GM23248 (cell line): ENCODE measurements around the gene SLC4A2. TPM values are rescaled to one million over a fixed set of nuclear protein-coding genes. Genes with fewer than 3 reads are reported as not detected.
"Not testable (repeated sequence)": the region's sequence is repeated elsewhere in the genome, so short reads cannot be mapped to it uniquely, and the experiment has no call there.

Source experiments
- DNase-seq: peaks from one replicate; pipeline ENCODE4 v3.0.0-alpha.2; 2015
- H2AFZ ChIP-seq: fragments of 200-600 bp; sonication (generic); 2 replicates; pipeline ENCODE4 v1.6.1; 2016; ENCODE audit warnings: antibody characterized with exemption
- H3F3A ChIP-seq: fragments of 200-600 bp; sonication (generic); 2 replicates; pipeline ENCODE4 v1.6.1; 2016; ENCODE audit warnings: mild to moderate bottlenecking, antibody characterized with exemption, mixed run types; ENCODE audit not compliant: insufficient read depth
- H3K27ac ChIP-seq: fragments of 200-600 bp; sonication (generic); 2 replicates; pipeline ENCODE4 v1.5.1; 2016; ENCODE audit warnings: mild to moderate bottlenecking
- H3K27me3 ChIP-seq: fragments of 200-600 bp; sonication (generic); replicated peaks from 2 replicates; pipeline ENCODE4 v1.6.1; 2016; ENCODE audit warnings: mild to moderate bottlenecking; ENCODE audit not compliant: insufficient read depth
- H3K36me3 ChIP-seq: fragments of 200-600 bp; sonication (generic); 2 replicates; pipeline ENCODE4 v1.6.1; 2016; ENCODE audit warnings: low read depth, mild to moderate bottlenecking
- H3K4me1 ChIP-seq: fragments of 200-600 bp; sonication (generic); 2 replicates; pipeline ENCODE4 v1.6.1; 2016; ENCODE audit warnings: mild to moderate bottlenecking; ENCODE audit not compliant: insufficient read depth
- H3K4me2 ChIP-seq: fragments of 200-600 bp; sonication (generic); one replicate; pipeline ENCODE4 v1.6.1; 2016; ENCODE audit warnings: mild to moderate bottlenecking; ENCODE audit not compliant: unreplicated experiment
- H3K4me3 ChIP-seq: fragments of 200-600 bp; sonication (generic); 2 replicates; pipeline ENCODE4 v1.5.1; 2016; ENCODE audit warnings: mild to moderate bottlenecking
- H3K79me2 ChIP-seq: fragments of 200-600 bp; sonication (generic); 2 replicates; pipeline ENCODE4 v1.6.1; 2016; ENCODE audit warnings: mild to moderate bottlenecking; ENCODE audit not compliant: insufficient read depth
- H3K9ac ChIP-seq: fragments of 200-600 bp; sonication (generic); 2 replicates; pipeline ENCODE4 v1.6.1; 2016; ENCODE audit warnings: mild to moderate bottlenecking
- H3K9me2 ChIP-seq: fragments of 200-600 bp; sonication (generic); 2 replicates; pipeline ENCODE4 v1.6.1; 2016; ENCODE audit warnings: mixed run types, mild to moderate bottlenecking, moderate library complexity; ENCODE audit not compliant: insufficient read depth
- H3K9me3 ChIP-seq: fragments of 200-600 bp; sonication (generic); one replicate; pipeline ENCODE4 v1.6.1; 2017; ENCODE audit warnings: low read depth
- H4K20me1 ChIP-seq: fragments of 200-600 bp; sonication (generic); 2 replicates; pipeline ENCODE4 v1.6.0; 2016; ENCODE audit not compliant: insufficient read depth
- EZH2 ChIP-seq: fragments of 200-600 bp; sonication (generic); IDR thresholded peaks from 2 replicates; pipeline ENCODE4 v1.6.1; 2018; ENCODE audit warnings: antibody characterized with exemption, mild to moderate bottlenecking; ENCODE audit not compliant: insufficient read depth, poor library complexity, severe bottlenecking
- EZH2phosphoT487 ChIP-seq: fragments of 200-600 bp; sonication (generic); IDR thresholded peaks from 2 replicates; pipeline ENCODE4 v1.6.1; 2018; ENCODE audit warnings: antibody characterized with exemption, moderate library complexity, mild to moderate bottlenecking, low read depth; ENCODE audit not compliant: insufficient read depth
- WGBS, 2 experiments: methylation state at CpG; one replicate each; pipeline ENCODE4 v1.1.6; 2015 to 2017; ENCODE audit warnings: low lambda C conversion rate in 2 of 2, low coverage in 1 of 2; ENCODE audit errors: missing lambda C conversion rate in 2 of 2; 5-methylcytosine and 5-hydroxymethylcytosine counted together
- in situ Hi-C: fragments of 300-500 bp; cut with MboI; formaldehyde crosslinking; loops from 2 replicates; pipeline ENCODE4 v1.15.0; 2020
- polyA plus RNA-seq: library from polyadenylated mRNA; unstranded; fragments of >200 nt; fragmentation: Nextera tagmentation; extraction: Ambion mirVana; gene quantifications from 2 replicates; pipeline ENCODE4 v1.2.1, GENCODE V29; 2016
- total RNA-seq: library from RNA; depleted of rRNA; stranded (reverse); fragments of >200 nt; shearing (Covaris generic); gene quantifications from 2 replicates; pipeline ENCODE4 v1.2.3, GENCODE V29; 2014; rRNA removed

The SLC4A2 gene
- total RNA-seq (80.3 and 94.6 TPM in 2 replicates), polyA plus RNA-seq (59.4 and 61.2 TPM in 2 replicates)

- H3K79me2 ChIP-seq: peaks cover 40% of the 10 kb centered on the region
- H3K9ac ChIP-seq: peak within 1 kb of the TSS; percentile 90
- H3K4me3 ChIP-seq: peak within 1 kb of the TSS; percentile 93
- peaks cover 10% of the 10 kb centered on the region for H3F3A ChIP-seq
- WGBS, 2 experiments: 1 to 4% methylated on average over 16 to 66 of the region's 75 CpGs
- no peaks in the 10 kb centered on the region for H3K27me3 ChIP-seq
- no peaks in the 10 kb centered on the region for H3K9me3 ChIP-seq
- peak within 1 kb of the TSS; percentile 82 for H3K4me2 ChIP-seq
- TF ChIP-seq EZH2 (no peak), EZH2phosphoT487 (no peak)
- H3K9me2 ChIP-seq: no peaks in the 10 kb centered on the region
- DNase-seq: peak; percentile 86
- no peaks in the 10 kb centered on the region; the same call in 1 of the 2 replicates for H4K20me1 ChIP-seq
- H3K27ac ChIP-seq: peak within 1 kb of the TSS; percentile 94
- in situ Hi-C loops: loop anchor here (10.0 kb wide), 1 partner anchor 65 kb away; the partner anchor contains the start of gene NOS3
- H3K4me1 ChIP-seq: peaks cover 43% of the 10 kb centered on the region
- no peaks in the 10 kb centered on the region for H3K36me3 ChIP-seq
- H2AFZ ChIP-seq: peak within 1 kb of the TSS; percentile 77
These were observed at the start of gene SLC4A2 for GRCh38 chr7:151059367-151060112. TSS of gene SLC4A2 (plus strand) at chr7:151059589. CDS start at chr7:151061988, 2,399 bp downstream.

GRCh38 chr7:151010037-151010306 is 49.4 kb upstream of the SLC4A2 start:
- Histone ChIP-seq H4K20me1 (no peaks in the 10 kb centered on the region), H2AFZ (no peak overlapping the region; the same call in 1 of the 2 replicates), H3K9ac (no peak overlapping the region), H3K4me3 (no peak overlapping the region), H3K4me1 (no peaks in the 10 kb centered on the region), H3K4me2 (no peak overlapping the region), H3K9me3 (no peaks in the 10 kb centered on the region), H3K79me2 (no peaks in the 10 kb centered on the region), H3K27me3 (no peaks in the 10 kb centered on the region; the same call in 1 of the 2 replicates), H3F3A (no peaks in the 10 kb centered on the region), H3K27ac (no peak overlapping the region), H3K9me2 (no peaks in the 10 kb centered on the region), H3K36me3 (no peaks in the 10 kb centered on the region)
- DNase-seq: no peak
- TF ChIP-seq EZH2phosphoT487 (no peak), EZH2 (no peak)
- WGBS, 2 experiments: 16 to 22% methylated on average over 6 to 7 of the region's 7 CpGs
- in situ Hi-C loops: no loop called here

- TF ChIP-seq EZH2phosphoT487: no peak
- TF ChIP-seq EZH2: no peak
- H3K4me1 ChIP-seq: no peaks in the 10 kb centered on the region
- H3K27me3 ChIP-seq: no peaks in the 10 kb centered on the region; the same call in 1 of the 2 replicates
- no peak overlapping the region for H3K4me3 ChIP-seq
- no peak overlapping the region for H3K4me2 ChIP-seq
- peak; percentile 34 for DNase-seq
- no peaks in the 10 kb centered on the region for H3K36me3 ChIP-seq
- H3F3A ChIP-seq: no peaks in the 10 kb centered on the region
- no peak overlapping the region for H3K27ac ChIP-seq
- H3K9me2 ChIP-seq: no peaks in the 10 kb centered on the region
- no peak overlapping the region; the same call in 1 of the 2 replicates for H2AFZ ChIP-seq
- in situ Hi-C loops: no loop called here
- H3K9ac ChIP-seq: no peak overlapping the region
- H3K9me3 ChIP-seq: no peaks in the 10 kb centered on the region
- no peaks in the 10 kb centered on the region for H4K20me1 ChIP-seq
- 24 to 27% methylated on average over 17 to 18 of the region's 18 CpGs for WGBS, 2 experiments
- H3K79me2 ChIP-seq: no peaks in the 10 kb centered on the region
These were observed 48.9 kb upstream of the SLC4A2 start for GRCh38 chr7:151010307-151011096.

GRCh38 chr7:151011097-151011409 is 48.3 kb upstream of the SLC4A2 start:
- no peaks in the 10 kb centered on the region; the same call in 1 of the 2 replicates for H3K27me3 ChIP-seq
- no peaks in the 10 kb centered on the region for H4K20me1 ChIP-seq
- TF ChIP-seq EZH2phosphoT487 (no peak), EZH2 (no peak)
- 40 to 56% methylated on average over 1 of the region's 1 CpG for WGBS, 2 experiments
- no peaks in the 10 kb centered on the region for H3K9me3 ChIP-seq
- no peak overlapping the region for H2AFZ ChIP-seq
- no peak overlapping the region for H3K9ac ChIP-seq
- no peak overlapping the region for H3K4me2 ChIP-seq
- in situ Hi-C loops: no loop called here
- no peak for DNase-seq
- H3K79me2 ChIP-seq: no peaks in the 10 kb centered on the region
- no peak overlapping the region for H3K4me3 ChIP-seq
- H3K9me2 ChIP-seq: no peaks in the 10 kb centered on the region
- no peak overlapping the region for H3K27ac ChIP-seq
- no peaks in the 10 kb centered on the region for H3K36me3 ChIP-seq
- H3F3A ChIP-seq: no peaks in the 10 kb centered on the region
- no peaks in the 10 kb centered on the region for H3K4me1 ChIP-seq

- H3F3A ChIP-seq, H4K20me1 ChIP-seq, in situ Hi-C loops, H3K4me3 ChIP-seq, H3K79me2 ChIP-seq, H3K27ac ChIP-seq, H3K4me2 ChIP-seq, H3K9me3 ChIP-seq, H3K4me1 ChIP-seq, H3K36me3 ChIP-seq, DNase-seq, H2AFZ ChIP-seq, H3K9ac ChIP-seq, H3K27me3 ChIP-seq, H3K9me2 ChIP-seq: not testable (repeated sequence)
- WGBS, 2 experiments: 86 to 87% methylated on average over 12 of the region's 12 CpGs
These were observed 47.8 kb upstream of the SLC4A2 start for GRCh38 chr7:151011616-151012015.
